ENCODE results near the gene OVCH1.

Gene OVCH1

GRCh38 chr12:29510591-29511185 is 13.2 kb upstream of the OVCH1 start:
- no peak for DNase-seq (ENCODE audit: extremely low spot score)
- ChIA-PET POLR2A (no interaction called here), CTCF (interaction anchor here (0.9 to 2.3 kb wide), 2 partner anchors 10 to 13 kb away, joined by 3 to 9 read pairs; no protein-coding TSS in a partner anchor)
- TF ChIP-seq, protein P1, sequence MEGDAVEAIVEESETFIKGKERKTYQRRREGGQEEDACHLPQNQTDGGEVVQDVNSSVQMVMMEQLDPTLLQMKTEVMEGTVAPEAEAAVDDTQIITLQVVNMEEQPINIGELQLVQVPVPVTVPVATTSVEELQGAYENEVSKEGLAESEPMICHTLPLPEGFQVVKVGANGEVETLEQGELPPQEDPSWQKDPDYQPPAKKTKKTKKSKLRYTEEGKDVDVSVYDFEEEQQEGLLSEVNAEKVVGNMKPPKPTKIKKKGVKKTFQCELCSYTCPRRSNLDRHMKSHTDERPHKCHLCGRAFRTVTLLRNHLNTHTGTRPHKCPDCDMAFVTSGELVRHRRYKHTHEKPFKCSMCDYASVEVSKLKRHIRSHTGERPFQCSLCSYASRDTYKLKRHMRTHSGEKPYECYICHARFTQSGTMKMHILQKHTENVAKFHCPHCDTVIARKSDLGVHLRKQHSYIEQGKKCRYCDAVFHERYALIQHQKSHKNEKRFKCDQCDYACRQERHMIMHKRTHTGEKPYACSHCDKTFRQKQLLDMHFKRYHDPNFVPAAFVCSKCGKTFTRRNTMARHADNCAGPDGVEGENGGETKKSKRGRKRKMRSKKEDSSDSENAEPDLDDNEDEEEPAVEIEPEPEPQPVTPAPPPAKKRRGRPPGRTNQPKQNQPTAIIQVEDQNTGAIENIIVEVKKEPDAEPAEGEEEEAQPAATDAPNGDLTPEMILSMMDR (IDR thresholded peaks at IDR 0.05; ENCODE audit: control extremely low read depth, extremely low read depth, low read depth, missing control alignments) = no peak

DNA sequence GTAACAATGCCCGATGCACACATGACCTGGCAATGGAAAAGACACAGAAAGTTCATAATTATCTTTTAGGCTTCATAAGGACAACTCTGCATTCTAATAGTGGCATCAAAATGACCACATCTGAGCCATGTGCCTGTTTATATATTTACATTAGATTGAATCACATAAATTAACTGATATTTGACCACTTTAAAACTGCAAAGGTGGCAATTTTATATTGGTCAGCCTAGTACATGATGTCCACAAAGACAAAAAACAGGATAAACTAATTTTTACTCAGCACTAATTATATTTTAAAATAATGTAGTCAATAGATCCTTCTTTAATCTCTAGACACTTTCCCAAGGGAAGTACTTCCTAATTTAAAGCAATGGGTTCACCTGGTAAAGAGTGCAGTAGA is 12.0 kb upstream of the OVCH1 start:
- POLR2A ChIA-PET = no interaction called here
- TF ChIP-seq, protein P1 (IDR thresholded peaks at IDR 0.05; ENCODE audit: control extremely low read depth, extremely low read depth, low read depth, missing control alignments) = no peak
- DNase-seq (ENCODE audit: extremely low spot score) = no peak
- CTCF ChIA-PET = interaction anchor here (3.9 kb wide), 1 partner anchor 10 kb away, joined by 25 read pairs; no protein-coding TSS in a partner anchor

GRCh38 chr12:29508949-29509348 is 11.5 kb upstream of the OVCH1 start:
- ChIA-PET POLR2A (no interaction called here), CTCF (interaction anchor here (3.9 kb wide), 1 partner anchor 11 kb away, joined by 25 read pairs; no protein-coding TSS in a partner anchor)
- TF ChIP-seq, protein P1 (IDR thresholded peaks at IDR 0.05; ENCODE audit: control extremely low read depth, extremely low read depth, low read depth, missing control alignments) = no peak
- DNase-seq (ENCODE audit: extremely low spot score) = no peak

DNA sequence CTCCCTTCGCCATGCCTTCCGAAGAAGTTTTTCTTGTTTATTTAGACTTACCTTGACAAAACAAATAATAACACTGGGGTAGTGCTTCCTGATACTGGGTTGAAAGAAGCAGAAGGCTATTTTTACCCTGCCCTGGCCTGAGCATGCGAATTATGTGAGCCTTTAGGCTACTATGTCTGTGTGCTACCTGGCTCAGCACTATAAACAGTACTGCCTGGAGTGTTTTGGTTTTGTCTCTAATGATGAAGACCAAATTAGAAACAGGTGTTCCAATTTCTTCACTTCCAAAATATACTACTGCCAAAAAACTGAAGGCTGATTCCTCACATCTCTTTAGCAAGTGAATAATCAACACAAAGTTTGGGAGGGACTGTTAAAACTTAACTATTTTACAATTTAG is 7.6 kb upstream of the OVCH1 start:
- DNase-seq (ENCODE audit: extremely low spot score) = no peak
- ChIA-PET POLR2A (no interaction called here), CTCF (no interaction called here)
- TF ChIP-seq, protein P1 (IDR thresholded peaks at IDR 0.05; ENCODE audit: control extremely low read depth, extremely low read depth, low read depth, missing control alignments) = no peak

DNA sequence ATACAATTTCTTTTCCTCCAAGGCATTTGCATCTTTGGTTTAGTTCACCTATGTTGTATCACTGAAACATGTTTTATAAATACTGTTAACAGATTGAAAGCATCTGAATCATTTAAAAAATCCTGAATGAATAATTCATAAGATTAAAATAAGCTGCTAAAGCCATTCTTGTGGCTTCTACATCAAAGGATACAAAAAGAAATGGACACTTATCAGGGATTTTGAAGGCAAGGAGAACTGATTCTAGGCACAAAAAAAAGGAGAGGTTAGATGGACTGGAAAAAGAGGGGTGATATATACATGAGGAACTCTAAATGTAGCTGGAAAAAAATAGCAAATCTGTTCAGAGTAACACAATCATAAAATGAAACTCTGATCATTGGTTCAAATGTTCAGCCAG is 5.8 kb upstream of the OVCH1 start:
- ChIA-PET CTCF (interaction anchor here (1.5 kb wide), 1 partner anchor 9 kb away, joined by 6 read pairs; no protein-coding TSS in a partner anchor), POLR2A (no interaction called here)
- TF ChIP-seq, protein P1 (IDR thresholded peaks at IDR 0.05; ENCODE audit: control extremely low read depth, extremely low read depth, low read depth, missing control alignments) = no peak
- DNase-seq (ENCODE audit: extremely low spot score) = no peak

DNA sequence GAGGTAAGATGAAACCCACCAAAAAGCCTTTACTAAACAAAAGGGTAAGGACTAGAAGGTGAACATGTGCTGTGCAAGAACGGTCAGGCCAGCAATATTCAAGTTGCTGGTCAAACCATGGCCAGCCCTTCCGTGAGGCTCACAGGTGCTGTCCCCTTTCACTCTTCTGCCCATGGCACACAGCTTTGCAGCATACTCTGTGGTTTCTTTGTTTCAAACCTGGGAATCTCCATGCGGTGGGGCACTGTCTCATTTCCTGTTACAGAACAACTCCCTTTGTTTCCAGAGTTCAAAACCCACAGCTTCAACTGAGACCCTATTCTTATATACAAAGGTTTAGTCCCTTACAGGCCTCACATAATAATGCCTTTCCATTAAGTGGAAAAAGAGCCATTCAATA is 1.7 kb upstream of the OVCH1 start:
- DNase-seq (ENCODE audit: extremely low spot score) = no peak
- TF ChIP-seq, protein P1 (IDR thresholded peaks at IDR 0.05; ENCODE audit: control extremely low read depth, extremely low read depth, low read depth, missing control alignments) = no peak
- ChIA-PET POLR2A (no interaction called here), CTCF (interaction anchor here (2.1 kb wide), 1 partner anchor 10 kb away, joined by 4 read pairs; no protein-coding TSS in a partner anchor)
